WTC11 (cell line): ENCODE results near the gene DIDO1. TPM values are rescaled to one million over a fixed set of nuclear protein-coding genes. Genes with fewer than 3 reads are reported as not detected.

ENCODE experiments used
- AR ChIP-seq: fragments of 250-450 bp; sonication (Bioruptor Pico); IDR thresholded peaks from 2 replicates; pipeline ENCODE4 v1.9.0; 2021; ENCODE audit warnings: mild to moderate bottlenecking
- ATF3 ChIP-seq: sonication (generic); formaldehyde crosslinking; conservative IDR thresholded peaks from 2 replicates; pipeline ENCODE4 v1.8.1; 2022; ENCODE audit warnings: mild to moderate bottlenecking, missing genetic modification reagents
- ATF6 ChIP-seq: sonication (generic); formaldehyde crosslinking; IDR thresholded peaks from 2 replicates; pipeline ENCODE4 v1.8.1; 2023; ENCODE audit warnings: mild to moderate bottlenecking, missing genetic modification reagents
- FOXJ3 ChIP-seq: sonication (generic); formaldehyde crosslinking; IDR thresholded peaks from 2 replicates; pipeline ENCODE4 v1.9.0; 2021; ENCODE audit warnings: missing genetic modification reagents, mild to moderate bottlenecking, borderline replicate concordance
- FOXP4 ChIP-seq: sonication (generic); formaldehyde crosslinking; IDR thresholded peaks from 2 replicates; pipeline ENCODE4 v1.8.0; 2022; ENCODE audit warnings: mild to moderate bottlenecking, missing genetic modification reagents
- GRHL2 ChIP-seq: fragments of 250-450 bp; sonication (Bioruptor Pico); IDR thresholded peaks from 2 replicates; pipeline ENCODE4 v1.8.0; 2022; ENCODE audit warnings: mild to moderate bottlenecking, moderate library complexity; ENCODE audit not compliant: insufficient replicate concordance, severe bottlenecking
- JAZF1 ChIP-seq: fragments of 250-450 bp; sonication (Bioruptor Pico); IDR thresholded peaks from 2 replicates; pipeline ENCODE4 v1.9.0; 2021; ENCODE audit warnings: moderate library complexity, mild to moderate bottlenecking, inconsistent platforms
- MAX ChIP-seq: sonication (generic); formaldehyde crosslinking; IDR thresholded peaks from 2 replicates; pipeline ENCODE4 v1.8.0; 2022; ENCODE audit warnings: mild to moderate bottlenecking, missing genetic modification reagents
- NFE2L1 ChIP-seq: sonication (generic); formaldehyde crosslinking; IDR thresholded peaks from 2 replicates; pipeline ENCODE4 v1.8.1; 2023; ENCODE audit warnings: missing genetic modification reagents
- NR1H2 ChIP-seq: sonication (generic); formaldehyde crosslinking; IDR thresholded peaks from 2 replicates; pipeline ENCODE4 v1.9.0; 2021; ENCODE audit warnings: mild to moderate bottlenecking, moderate library complexity, missing genetic modification reagents
- NR2C2 ChIP-seq: sonication (generic); formaldehyde crosslinking; IDR thresholded peaks from 2 replicates; pipeline ENCODE4 v1.8.0; 2022; ENCODE audit warnings: mild to moderate bottlenecking, missing genetic modification reagents
- SMAD4 ChIP-seq: sonication (generic); formaldehyde crosslinking; IDR thresholded peaks from 2 replicates; pipeline ENCODE4 v1.8.0; 2022; ENCODE audit warnings: mild to moderate bottlenecking, missing genetic modification reagents
- SP1 ChIP-seq: sonication (generic); formaldehyde crosslinking; conservative IDR thresholded peaks from 2 replicates; pipeline ENCODE4 v1.8.1; 2022; ENCODE audit warnings: missing genetic modification reagents
- TCF7 ChIP-seq: sonication (generic); formaldehyde crosslinking; IDR thresholded peaks from 2 replicates; pipeline ENCODE4 v1.8.0; 2022; ENCODE audit warnings: mild to moderate bottlenecking, low read depth, missing genetic modification reagents, moderate library complexity
- TEAD1 ChIP-seq: sonication (generic); formaldehyde crosslinking; IDR thresholded peaks from 2 replicates; pipeline ENCODE4 v1.8.0; 2022; ENCODE audit warnings: mild to moderate bottlenecking, missing genetic modification reagents
- USF2 ChIP-seq: sonication (generic); formaldehyde crosslinking; IDR thresholded peaks from 2 replicates; pipeline ENCODE4 v1.8.1; 2023; ENCODE audit warnings: mild to moderate bottlenecking, missing genetic modification reagents, moderate library complexity
- ZNF317 ChIP-seq: sonication (generic); formaldehyde crosslinking; IDR thresholded peaks from 2 replicates; pipeline ENCODE4 v1.8.1; 2023; ENCODE audit warnings: low read depth, mild to moderate bottlenecking, moderate library complexity, missing genetic modification reagents, borderline replicate concordance
- ZNF423 ChIP-seq: fragments of 250-450 bp; sonication (Bioruptor Pico); IDR thresholded peaks from 2 replicates; pipeline ENCODE4 v2.1.2; 2022; ENCODE audit warnings: mild to moderate bottlenecking, moderate library complexity
- ZNF425 ChIP-seq: fragments of 250-450 bp; sonication (Bioruptor Pico); conservative IDR thresholded peaks from 2 replicates; pipeline ENCODE4 v1.9.0; 2021; ENCODE audit warnings: mild to moderate bottlenecking
- ZNF532 ChIP-seq: fragments of 250-450 bp; sonication (Bioruptor Pico); IDR thresholded peaks from 2 replicates; pipeline ENCODE4 v1.9.0; 2021; ENCODE audit warnings: mild to moderate bottlenecking, borderline replicate concordance
- ZNF671 ChIP-seq: fragments of 250-450 bp; sonication (Bioruptor Pico); IDR thresholded peaks from 2 replicates; pipeline ENCODE4 v1.8.0; 2021; ENCODE audit warnings: mild to moderate bottlenecking
- ZSCAN18 ChIP-seq: fragments of 250-450 bp; sonication (Bioruptor Pico); IDR thresholded peaks from 2 replicates; pipeline ENCODE4 v2.1.2; 2022; ENCODE audit warnings: mild to moderate bottlenecking, moderate library complexity
- total RNA-seq: library from RNA; stranded (reverse); gene quantifications from 3 replicates; pipeline ENCODE4 v1.2.3, GENCODE V29; 2021

The DIDO1 gene
- total RNA-seq, 1 experiment from 2014 or later, result 87.3 TPM

GRCh38 chr20:62952373-62952967 lies 26.2 kb upstream of the DIDO1 start, which contains the start of gene SLC17A9 (continued):
- no peak for TF ChIP-seq AR (CRISPR knock-in tag)
- no peak for TF ChIP-seq ZNF671 (CRISPR knock-in tag)
- TF ChIP-seq USF2 (CRISPR knock-in tag), result peak; percentile 36; the same call in 1 of the 2 replicates
- no peak for TF ChIP-seq ATF3 (CRISPR knock-in tag)
- 0 out of 2 replicates have a peak, but pooled peaks have one; percentile 72 for TF ChIP-seq FOXP4 (CRISPR knock-in tag)
- no peak for TF ChIP-seq ZNF423
- TF ChIP-seq GRHL2 (CRISPR knock-in tag), result no peak
- TF ChIP-seq ZNF425 (CRISPR knock-in tag), result no peak
- TF ChIP-seq ZNF317, result no peak
- TF ChIP-seq SP1 (CRISPR knock-in tag), result peak; percentile 79
- TF ChIP-seq FOXJ3, result no peak
- no peak for TF ChIP-seq NR2C2
- no peak for TF ChIP-seq ATF6 (CRISPR knock-in tag)
- no peak for TF ChIP-seq JAZF1 (CRISPR knock-in tag)
- TF ChIP-seq TEAD1, result no peak
- TF ChIP-seq ZNF532, result no peak
- no peak for TF ChIP-seq NR1H2 (CRISPR knock-in tag)
- TF ChIP-seq ZSCAN18 (CRISPR knock-in tag), result no peak
- no peak for TF ChIP-seq TCF7 (CRISPR knock-in tag)
- TF ChIP-seq SMAD4 (CRISPR knock-in tag), result no peak
- TF ChIP-seq NFE2L1 (CRISPR knock-in tag), result no peak
- peak; percentile 68 for TF ChIP-seq MAX
